ENCODE data around the gene SMIM15. TPM values are rescaled to one million over a fixed set of nuclear protein-coding genes. Genes with fewer than 3 reads are reported as not detected.

SMIM15 gene
- total and polyA plus RNA-seq, 2 of the 4 experiments (the other 2 are of a cell fraction) = 49.7 to 94.3 TPM

- H3K79me1 ChIP-seq (ENCODE audit: low read depth in 1 of 2, low read length in 2 of 2) = peaks cover 0 to 5% of the 10 kb centered on the region in 2 experiments; a peak in 2 of 4 replicates
- no peak overlapping the region for H3K4me3 ChIP-seq (ENCODE audit: insufficient read depth, low read depth, low read length)
- no peak overlapping the region for H2BK15ac ChIP-seq (ENCODE audit: low read depth, low read length)
- TF ChIP-seq POLR2A (IDR thresholded peaks at IDR 0.05; ENCODE audit: low read depth, low read length) (no peak), MAZ (IDR thresholded peaks at IDR 0.05; ENCODE audit: borderline replicate concordance, low read depth, low read length) (no peak), MAFK (IDR thresholded peaks at IDR 0.05; ENCODE audit: low read depth, low read length) (no peak), RAD21 (IDR thresholded peaks at IDR 0.05; ENCODE audit: low read length) (no peak), FOS (IDR thresholded peaks at IDR 0.05; ENCODE audit: low read depth, low read length) (no peak), SMC3 (IDR thresholded peaks at IDR 0.05; ENCODE audit: low read depth, low read length) (no peak)
- no peak overlapping the region for H3K18ac ChIP-seq (ENCODE audit: low read depth, low read length)
- no peaks in the 10 kb centered on the region for H4K20me1 ChIP-seq (ENCODE audit: insufficient read depth, low read length)
- H3K4ac ChIP-seq (ENCODE audit: low read depth, low read length) = no peak overlapping the region
- no peak overlapping the region for H3K4me2 ChIP-seq (ENCODE audit: low read depth, low read length)
- H3K36me3 ChIP-seq (ENCODE audit: control insufficient read depth, insufficient read depth, low read length) = no peaks in the 10 kb centered on the region
- no TSS peak for BruUV-seq (replicated peaks)
- ChIA-PET POLR2A (ENCODE audit: unreplicated experiment) (no interaction called here), CTCF (no interaction called here)
- no peak overlapping the region for H4K8ac ChIP-seq (ENCODE audit: low read depth in 2 of 2, low read length in 2 of 2)
- dilution Hi-C loops (cut with HindIII; ENCODE audit: low sequenced_read_pairs, unreplicated experiment) = no loop called here
- H2BK5ac ChIP-seq (ENCODE audit: low read depth, low read length, poor library complexity, severe bottlenecking) = no peak overlapping the region
- no peak overlapping the region for H4K91ac ChIP-seq (ENCODE audit: insufficient read depth, low read depth, low read length)
- H2BK120ac ChIP-seq (ENCODE audit: low read depth, low read length) = no peak overlapping the region
- in situ Hi-C loops (cut with MboI; ENCODE audit: low sequenced_read_pairs) = no loop called here
- no peak overlapping the region for H3K23ac ChIP-seq (ENCODE audit: low read depth, low read length)
- intact Hi-C loops (cut with micrococcal nuclease) = no loop called here
- H3K4me1 ChIP-seq (ENCODE audit: control insufficient read depth, insufficient read depth, low read length) = no peaks in the 10 kb centered on the region
- no peak overlapping the region for H3K14ac ChIP-seq (replicated peaks; ENCODE audit: low read depth, low read length)
- no peak overlapping the region for H2AFZ ChIP-seq (replicated peaks; ENCODE audit: low read length, poor library complexity)
- no peak overlapping the region for H2AK9ac ChIP-seq (replicated peaks; ENCODE audit: low read depth, low read length, poor library complexity)
- H3K27me3 ChIP-seq (ENCODE audit: control insufficient read depth, insufficient read depth, low read length) = no peaks in the 10 kb centered on the region
- no peak overlapping the region for H3K56ac ChIP-seq (ENCODE audit: extremely low read depth, insufficient read depth, low read length)
- no peak overlapping the region for H3K27ac ChIP-seq (ENCODE audit: insufficient read depth, low read length)
- H3K9me1 ChIP-seq (ENCODE audit: insufficient read depth, low read length) = no peaks in the 10 kb centered on the region
- no peaks in the 10 kb centered on the region for H3K9me3 ChIP-seq (ENCODE audit: control insufficient read depth, insufficient read depth, low read length)
- no peak for DNase-seq
- no peak for ATAC-seq (ENCODE audit: low read depth)
- no peak overlapping the region for H2AK5ac ChIP-seq (ENCODE audit: low read depth, low read length)
- no CpG with 5 or more reads among the region's 1 CpG for WGBS, 2 experiments (ENCODE audit: extremely low coverage in 2 of 2, insufficient read length in 1 of 2)
- no peak overlapping the region for H3K9ac ChIP-seq (ENCODE audit: low read depth, low read length)
- H2BK20ac ChIP-seq (ENCODE audit: low read depth, low read length) = no peak overlapping the region
- H4K5ac ChIP-seq (ENCODE audit: low read depth, low read length) = no peak overlapping the region
Observed at GRCh38 chr5:61114441-61114840, 47.8 kb downstream of the SMIM15 start.

Other genes starting within 250 kb of the SMIM15 start
- gene ERCC8, start 217.4 kb downstream of the SMIM15 start, total RNA-seq (2012; rRNA removed) = 29.2 and 36.7 TPM in 2 replicates
- gene ERCC8, start 217.4 kb downstream of the SMIM15 start, polyA plus RNA-seq (2012; rRNA removed) = 9.1 and 12.6 TPM in 2 replicates
- gene NDUFAF2, start 217.3 kb downstream of the SMIM15 start, total RNA-seq (2012; rRNA removed) = 11.8 and 34.2 TPM in 2 replicates
- gene NDUFAF2, start 217.3 kb downstream of the SMIM15 start, polyA plus RNA-seq (2012; rRNA removed) = 24.7 and 27.2 TPM in 2 replicates
- gene ZSWIM6, start 169.8 kb upstream of the SMIM15 start, total RNA-seq (2012; rRNA removed) = 10.8 TPM in 2 replicates
- 12.7 and 14.1 TPM in 2 replicates for gene ZSWIM6, start 169.8 kb upstream of the SMIM15 start, polyA plus RNA-seq (2012; rRNA removed)